ENCODE data around the gene FARSA. TPM values are rescaled to one million over a fixed set of nuclear protein-coding genes. Genes with fewer than 3 reads are reported as not detected.

FARSA gene
- total and polyA plus RNA-seq, 2 of the 13 experiments (the other 11 are each of a cell fraction or from before 2014, with no cell fraction given) = 25.9 to 72.0 TPM

DNA sequence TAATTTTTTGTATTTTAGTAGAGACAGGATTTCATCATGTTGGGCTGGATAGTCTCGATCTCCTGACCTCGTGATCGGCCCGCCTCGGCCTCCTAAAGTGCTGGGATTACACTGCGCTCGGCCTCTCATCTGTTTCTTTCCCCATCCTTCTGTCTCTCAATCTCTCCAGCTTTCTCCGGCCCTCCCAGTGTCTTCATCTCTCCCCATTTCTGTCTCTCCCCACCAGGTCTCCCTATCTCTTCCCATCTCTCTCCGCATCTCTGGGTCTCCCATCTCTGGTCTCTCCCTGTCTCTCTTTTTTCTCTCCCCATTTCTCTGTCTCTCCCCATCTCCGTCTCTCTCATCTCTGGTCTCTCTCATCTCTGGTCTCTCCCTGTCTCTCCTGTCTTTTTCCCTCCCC, 49.6 kb upstream of the FARSA start:
- H3K4me3 ChIP-seq (replicated peaks in 1 of 3; ENCODE audit: insufficient read depth in 1 of 3, low read depth in 2 of 3, low read length in 3 of 3) = peak overlapping the region; percentile 34 to 47 (median 38); a peak in 3 of 6 replicates
- no peaks in the 10 kb centered on the region for H3K9me3 ChIP-seq (ENCODE audit: low read length)
- H3K79me2 ChIP-seq (ENCODE audit: insufficient read depth, low read length) = no peaks in the 10 kb centered on the region
- FAIRE-seq (no peak), DNase-seq (ENCODE audit: low spot score) (no peak), ATAC-seq (no peak)
- H3K27me3 ChIP-seq (ENCODE audit: control insufficient read depth in 1 of 2, insufficient read depth in 2 of 2, low read length in 2 of 2) = peaks cover 0 to 5% of the 10 kb centered on the region in 2 experiments; a peak in 1 of 5 replicates
- in situ Hi-C loops (cut with HindIII; ENCODE audit: extremely low pct_ligation_motif_present, low pct_unique_long_range_greater_than_20kb) = no loop called here
- no peak for TF ChIP-seq MED13 (CRISPR knock-in tag; IDR thresholded peaks at IDR 0.05)
- TF ChIP-seq SRSF4 (IDR thresholded peaks at IDR 0.05; ENCODE audit: low read depth, low read length, poor library complexity, severe bottlenecking) = no peak
- no peak for TF ChIP-seq ZNF263 (CRISPR knock-in tag; IDR thresholded peaks at IDR 0.05)
- TF ChIP-seq NFE2 (CRISPR knock-in tag; IDR thresholded peaks at IDR 0.05) = no peak
- TF ChIP-seq, protein P1, sequence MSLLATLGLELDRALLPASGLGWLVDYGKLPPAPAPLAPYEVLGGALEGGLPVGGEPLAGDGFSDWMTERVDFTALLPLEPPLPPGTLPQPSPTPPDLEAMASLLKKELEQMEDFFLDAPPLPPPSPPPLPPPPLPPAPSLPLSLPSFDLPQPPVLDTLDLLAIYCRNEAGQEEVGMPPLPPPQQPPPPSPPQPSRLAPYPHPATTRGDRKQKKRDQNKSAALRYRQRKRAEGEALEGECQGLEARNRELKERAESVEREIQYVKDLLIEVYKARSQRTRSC (CRISPR knock-in tag; IDR thresholded peaks at IDR 0.05; ENCODE audit: low read depth) = no peak
- TF ChIP-seq ZNF616 (CRISPR knock-in tag; IDR thresholded peaks at IDR 0.05; ENCODE audit: low read depth) = no peak
- no peak for TF ChIP-seq REPIN1 (CRISPR knock-in tag; IDR thresholded peaks at IDR 0.05; ENCODE audit: borderline replicate concordance, low read depth)
- no peak for TF ChIP-seq ZFP90 (CRISPR knock-in tag; IDR thresholded peaks at IDR 0.05; ENCODE audit: borderline replicate concordance)
- TF ChIP-seq ZNF678 (CRISPR knock-in tag; IDR thresholded peaks at IDR 0.05) = no peak
- TF ChIP-seq, protein P2, sequence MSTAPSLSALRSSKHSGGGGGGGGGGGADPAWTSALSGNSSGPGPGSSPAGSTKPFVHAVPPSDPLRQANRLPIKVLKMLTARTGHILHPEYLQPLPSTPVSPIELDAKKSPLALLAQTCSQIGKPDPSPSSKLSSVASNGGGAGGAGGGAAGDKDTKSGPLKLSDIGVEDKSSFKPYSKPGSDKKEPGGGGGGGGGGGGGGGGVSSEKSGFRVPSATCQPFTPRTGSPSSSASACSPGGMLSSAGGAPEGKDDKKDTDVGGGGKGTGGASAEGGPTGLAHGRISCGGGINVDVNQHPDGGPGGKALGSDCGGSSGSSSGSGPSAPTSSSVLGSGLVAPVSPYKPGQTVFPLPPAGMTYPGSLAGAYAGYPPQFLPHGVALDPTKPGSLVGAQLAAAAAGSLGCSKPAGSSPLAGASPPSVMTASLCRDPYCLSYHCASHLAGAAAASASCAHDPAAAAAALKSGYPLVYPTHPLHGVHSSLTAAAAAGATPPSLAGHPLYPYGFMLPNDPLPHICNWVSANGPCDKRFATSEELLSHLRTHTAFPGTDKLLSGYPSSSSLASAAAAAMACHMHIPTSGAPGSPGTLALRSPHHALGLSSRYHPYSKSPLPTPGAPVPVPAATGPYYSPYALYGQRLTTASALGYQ (CRISPR knock-in tag; IDR thresholded peaks at IDR 0.05) = no peak
- TF ChIP-seq, protein P3, sequence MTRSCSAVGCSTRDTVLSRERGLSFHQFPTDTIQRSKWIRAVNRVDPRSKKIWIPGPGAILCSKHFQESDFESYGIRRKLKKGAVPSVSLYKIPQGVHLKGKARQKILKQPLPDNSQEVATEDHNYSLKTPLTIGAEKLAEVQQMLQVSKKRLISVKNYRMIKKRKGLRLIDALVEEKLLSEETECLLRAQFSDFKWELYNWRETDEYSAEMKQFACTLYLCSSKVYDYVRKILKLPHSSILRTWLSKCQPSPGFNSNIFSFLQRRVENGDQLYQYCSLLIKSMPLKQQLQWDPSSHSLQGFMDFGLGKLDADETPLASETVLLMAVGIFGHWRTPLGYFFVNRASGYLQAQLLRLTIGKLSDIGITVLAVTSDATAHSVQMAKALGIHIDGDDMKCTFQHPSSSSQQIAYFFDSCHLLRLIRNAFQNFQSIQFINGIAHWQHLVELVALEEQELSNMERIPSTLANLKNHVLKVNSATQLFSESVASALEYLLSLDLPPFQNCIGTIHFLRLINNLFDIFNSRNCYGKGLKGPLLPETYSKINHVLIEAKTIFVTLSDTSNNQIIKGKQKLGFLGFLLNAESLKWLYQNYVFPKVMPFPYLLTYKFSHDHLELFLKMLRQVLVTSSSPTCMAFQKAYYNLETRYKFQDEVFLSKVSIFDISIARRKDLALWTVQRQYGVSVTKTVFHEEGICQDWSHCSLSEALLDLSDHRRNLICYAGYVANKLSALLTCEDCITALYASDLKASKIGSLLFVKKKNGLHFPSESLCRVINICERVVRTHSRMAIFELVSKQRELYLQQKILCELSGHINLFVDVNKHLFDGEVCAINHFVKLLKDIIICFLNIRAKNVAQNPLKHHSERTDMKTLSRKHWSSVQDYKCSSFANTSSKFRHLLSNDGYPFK (CRISPR knock-in tag; IDR thresholded peaks at IDR 0.05; ENCODE audit: borderline replicate concordance) = no peak
- no peak for TF ChIP-seq ZNF550 (CRISPR knock-in tag; IDR thresholded peaks at IDR 0.05; ENCODE audit: borderline replicate concordance)
- TF ChIP-seq, protein P4, sequence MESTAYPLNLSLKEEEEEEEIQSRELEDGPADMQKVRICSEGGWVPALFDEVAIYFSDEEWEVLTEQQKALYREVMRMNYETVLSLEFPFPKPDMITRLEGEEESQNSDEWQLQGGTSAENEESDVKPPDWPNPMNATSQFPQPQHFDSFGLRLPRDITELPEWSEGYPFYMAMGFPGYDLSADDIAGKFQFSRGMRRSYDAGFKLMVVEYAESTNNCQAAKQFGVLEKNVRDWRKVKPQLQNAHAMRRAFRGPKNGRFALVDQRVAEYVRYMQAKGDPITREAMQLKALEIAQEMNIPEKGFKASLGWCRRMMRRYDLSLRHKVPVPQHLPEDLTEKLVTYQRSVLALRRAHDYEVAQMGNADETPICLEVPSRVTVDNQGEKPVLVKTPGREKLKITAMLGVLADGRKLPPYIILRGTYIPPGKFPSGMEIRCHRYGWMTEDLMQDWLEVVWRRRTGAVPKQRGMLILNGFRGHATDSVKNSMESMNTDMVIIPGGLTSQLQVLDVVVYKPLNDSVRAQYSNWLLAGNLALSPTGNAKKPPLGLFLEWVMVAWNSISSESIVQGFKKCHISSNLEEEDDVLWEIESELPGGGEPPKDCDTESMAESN (CRISPR knock-in tag; conservative IDR thresholded peaks at IDR 0.05) = no peak
- no peak for TF ChIP-seq JUNB (CRISPR knock-in tag; IDR thresholded peaks at IDR 0.05; ENCODE audit: borderline replicate concordance)
- no peaks in the 10 kb centered on the region for H3K36me3 ChIP-seq (replicated peaks in 1 of 2; ENCODE audit: control insufficient read depth in 1 of 2, insufficient read depth in 2 of 2, low read length in 2 of 2)
- no peak overlapping the region for H2AFZ ChIP-seq (ENCODE audit: low read length)
- intact Hi-C loops (cut with micrococcal nuclease; ENCODE audit: unreplicated experiment) = no loop called here
- H4K20me1 ChIP-seq (ENCODE audit: insufficient read depth, low read length) = no peaks in the 10 kb centered on the region
- WGBS (ENCODE audit: low lambda C conversion rate) = 21% methylated on average over 10 of the region's 10 CpGs
- no TSS peak for BruUV-seq (replicated peaks)
- peak overlapping the region; percentile 67 for H3K4me2 ChIP-seq (ENCODE audit: low read depth, low read length)
- no peak overlapping the region for H3K9ac ChIP-seq (ENCODE audit: insufficient read depth, low read depth, low read length)
- POLR2A ChIA-PET = interaction anchor here (2.2 kb wide), 1 partner anchor 78 kb away, joined by 7 read pairs; no protein-coding TSS in a partner anchor
- peaks cover 57% of the 10 kb centered on the region for H3K4me1 ChIP-seq (ENCODE audit: insufficient read depth, low read length)
- no peak overlapping the region for H3K27ac ChIP-seq (ENCODE audit: extremely low read length, insufficient read depth, low read length)
- CTCF ChIA-PET (ENCODE audit: low intra/inter-chr PET ratio, low total read pairs) = interaction anchor here (2.4 to 3.8 kb wide), 2 partner anchors 78 to 111 kb away, joined by 11 to 29 read pairs; no protein-coding TSS in a partner anchor

All from HepG2 (cell line).